ENCODE measurements around the gene COPA. TPM values are rescaled to one million over a fixed set of nuclear protein-coding genes. Genes with fewer than 3 reads are reported as not detected.
"Not testable (repeated sequence)": the region's sequence is repeated elsewhere in the genome, so short reads cannot be mapped to it uniquely, and the experiment has no call there.

The COPA gene
- total RNA-seq (100 to 1,000 TPM; 129 to 139 TPM), polyA plus RNA-seq (121 TPM)

- ChIA-PET POLR2A (no interaction called here), CTCF (interaction anchor here (0.6 to 1.7 kb wide), 2 partner anchors 12 to 200 kb away, joined by 4 to 5 read pairs; no protein-coding TSS in a partner anchor)
- Mint-ChIP-seq H3K4me1 (peaks cover 61 to 76% (median 71%) of the 10 kb centered on the region in 3 donors), H3K9me3 (no peaks in the 10 kb centered on the region), H3K4me3 (peak within 1 kb of the TSS; percentile 98 to 100 (median 100)), H3K36me3 (peaks cover 8 to 72% (median 12%) of the 10 kb centered on the region in 3 donors), H3K27me3 (peaks cover 0 to 4% of the 10 kb centered on the region in 2 donors), H3K27ac (peak within 1 kb of the TSS; percentile 96 to 100 (median 100))
- Histone ChIP-seq H3K9me3 (ENCODE audit: low read length) (no peaks in the 10 kb centered on the region), H3K27ac (ENCODE audit: low read depth, low read length) (peak within 1 kb of the TSS; percentile 97), H3K36me3 (ENCODE audit: insufficient read depth, low read length) (peaks cover 12% of the 10 kb centered on the region), H3K4me3 (ENCODE audit: low read length) (peak within 1 kb of the TSS; percentile 77), H3K4me1 (ENCODE audit: insufficient read depth, low read length) (peaks cover 22% of the 10 kb centered on the region), H3K27me3 (ENCODE audit: insufficient read depth, low read length, poor library complexity, severe bottlenecking) (no peaks in the 10 kb centered on the region)
- peak; percentile 84 to 95 (median 90) for DNase-seq
Observed at GRCh38 chr1:160342953-160343869, at the start of gene COPA, which contains the start of gene NCSTN. COPA (minus strand) TSS chr1:160343250; CDS start chr1:160343170, 80 bp downstream. NCSTN (plus strand) TSS chr1:160343383; CDS start chr1:160343397, 14 bp downstream.

GRCh38 chr1:160388406-160388805, 45.4 kb upstream of the COPA start:
- CTCF ChIA-PET = interaction anchor here (1.3 kb wide), 1 partner anchor 10 kb away, joined by 3 read pairs; no protein-coding TSS in a partner anchor

GRCh38 chr1:160384812-160385211, 41.8 kb upstream of the COPA start:
- H3K27ac Mint-ChIP-seq; H3K9me3 Mint-ChIP-seq; H3K4me1 ChIP-seq (ENCODE audit: insufficient read depth, low read length); CTCF ChIA-PET; POLR2A ChIA-PET; DNase-seq; H3K4me3 Mint-ChIP-seq; H3K4me1 Mint-ChIP-seq; H3K4me3 ChIP-seq (ENCODE audit: low read length); H3K27ac ChIP-seq (ENCODE audit: low read depth, low read length); H3K9me3 ChIP-seq (ENCODE audit: low read length); H3K27me3 ChIP-seq (ENCODE audit: insufficient read depth, low read length, poor library complexity, severe bottlenecking); H3K36me3 ChIP-seq (ENCODE audit: insufficient read depth, low read length): not testable (repeated sequence)
- Mint-ChIP-seq H3K36me3 (peaks cover 0 to 30% (median 2%) of the 10 kb centered on the region in 3 donors), H3K27me3 (peaks cover 7 to 12% of the 10 kb centered on the region in 2 donors)

More at GRCh38 chr1:160388406-160388805, 45.4 kb upstream of the COPA start:
- H3K9me3 ChIP-seq (ENCODE audit: low read length); H3K36me3 ChIP-seq (ENCODE audit: insufficient read depth, low read length); DNase-seq; POLR2A ChIA-PET; H3K27me3 ChIP-seq (ENCODE audit: insufficient read depth, low read length, poor library complexity, severe bottlenecking); H3K27ac ChIP-seq (ENCODE audit: low read depth, low read length); H3K9me3 Mint-ChIP-seq; H3K27ac Mint-ChIP-seq; H3K4me1 Mint-ChIP-seq; H3K4me1 ChIP-seq (ENCODE audit: insufficient read depth, low read length); H3K4me3 ChIP-seq (ENCODE audit: low read length); H3K4me3 Mint-ChIP-seq: not testable (repeated sequence)
- peaks cover 0 to 30% (median 2%) of the 10 kb centered on the region in 3 donors for H3K36me3 Mint-ChIP-seq
- H3K27me3 Mint-ChIP-seq = peaks cover 10 to 20% of the 10 kb centered on the region in 2 donors

GRCh38 chr1:160377585-160378206, 34.6 kb upstream of the COPA start:
- CTCF ChIA-PET = interaction anchor here (1.0 to 2.0 kb wide), 10 partner anchors 13 to 299 kb away, joined by 3 to 11 read pairs (median 5); partner anchors contain the start of genes IGSF8 and NHLH1
- no peak for DNase-seq
- no peak overlapping the region for H3K4me3 ChIP-seq (ENCODE audit: low read length)
- POLR2A ChIA-PET = no interaction called here
- H3K4me1 ChIP-seq (ENCODE audit: insufficient read depth, low read length) = peaks cover 10% of the 10 kb centered on the region
- no peak overlapping the region for H3K27ac ChIP-seq (ENCODE audit: low read depth, low read length)
- Mint-ChIP-seq H3K4me1 (peaks cover 13 to 14% (median 14%) of the 10 kb centered on the region in 3 donors), H3K9me3 (no peaks in the 10 kb centered on the region), H3K4me3 (no peak overlapping the region), H3K36me3 (no peaks in the 10 kb centered on the region), H3K27me3 (peaks cover 0 to 4% of the 10 kb centered on the region in 2 donors), H3K27ac (no peak overlapping the region)
- no peaks in the 10 kb centered on the region for H3K9me3 ChIP-seq (ENCODE audit: low read length)
- no peaks in the 10 kb centered on the region for H3K27me3 ChIP-seq (ENCODE audit: insufficient read depth, low read length, poor library complexity, severe bottlenecking)
- H3K36me3 ChIP-seq (ENCODE audit: insufficient read depth, low read length) = no peaks in the 10 kb centered on the region

GRCh38 chr1:160376525-160377131, 33.6 kb upstream of the COPA start:
- no peaks in the 10 kb centered on the region for H3K36me3 Mint-ChIP-seq
- no peaks in the 10 kb centered on the region for H3K27me3 ChIP-seq (ENCODE audit: insufficient read depth, low read length, poor library complexity, severe bottlenecking)
- peak in 2 of 5 donors; percentile 34 to 37 for DNase-seq
- CTCF ChIA-PET = interaction anchor here (0.8 to 2.0 kb wide), 14 partner anchors 9 to 298 kb away, joined by 3 to 11 read pairs (median 4); partner anchors contain the start of genes IGSF8, KCNJ9 and NHLH1
- H3K4me1 ChIP-seq (ENCODE audit: insufficient read depth, low read length) = peaks cover 10% of the 10 kb centered on the region
- H3K9me3 Mint-ChIP-seq = no peaks in the 10 kb centered on the region
- H3K9me3 ChIP-seq (ENCODE audit: low read length) = no peaks in the 10 kb centered on the region
- POLR2A ChIA-PET = no interaction called here
- H3K4me3 ChIP-seq (ENCODE audit: low read length) = no peak overlapping the region
- no peaks in the 10 kb centered on the region for H3K36me3 ChIP-seq (ENCODE audit: insufficient read depth, low read length)
- H3K4me3 Mint-ChIP-seq = peak overlapping the region in 2 of 7 donors; percentile 49 to 52
- H3K27me3 Mint-ChIP-seq = peaks cover 0 to 6% of the 10 kb centered on the region in 2 donors
- H3K27ac ChIP-seq (ENCODE audit: low read depth, low read length) = no peak overlapping the region
- peak overlapping the region in 2 of 8 donors; percentile 68 to 69 for H3K27ac Mint-ChIP-seq
- peaks cover 13 to 14% (median 14%) of the 10 kb centered on the region in 3 donors for H3K4me1 Mint-ChIP-seq

- H3K36me3 ChIP-seq (ENCODE audit: insufficient read depth, low read length) = no peaks in the 10 kb centered on the region
- no peaks in the 10 kb centered on the region for H3K27me3 ChIP-seq (ENCODE audit: insufficient read depth, low read length, poor library complexity, severe bottlenecking)
- no peak overlapping the region for H3K27ac ChIP-seq (ENCODE audit: low read depth, low read length)
- H3K4me3 ChIP-seq (ENCODE audit: low read length) = no peak overlapping the region
- H3K9me3 Mint-ChIP-seq = no peaks in the 10 kb centered on the region
- ChIA-PET POLR2A (no interaction called here), CTCF (interaction anchor here (0.8 to 2.0 kb wide), 12 partner anchors 8 to 297 kb away, joined by 3 to 11 read pairs (median 4); partner anchors contain the start of genes KCNJ9 and NHLH1)
- peaks cover 13 to 14% (median 14%) of the 10 kb centered on the region in 3 donors for H3K4me1 Mint-ChIP-seq
- H3K4me3 Mint-ChIP-seq = peak overlapping the region in 4 of 7 donors; percentile 34 to 52 (median 48)
- peak in 1 of 5 donors; percentile 1 for DNase-seq
- peaks cover 10% of the 10 kb centered on the region for H3K4me1 ChIP-seq (ENCODE audit: insufficient read depth, low read length)
- no peaks in the 10 kb centered on the region for H3K9me3 ChIP-seq (ENCODE audit: low read length)
- H3K27me3 Mint-ChIP-seq = peaks cover 0 to 6% of the 10 kb centered on the region in 2 donors
- H3K36me3 Mint-ChIP-seq = no peaks in the 10 kb centered on the region
- peak overlapping the region in 4 of 8 donors; percentile 4 to 61 (median 37) for H3K27ac Mint-ChIP-seq
Observed at GRCh38 chr1:160375788-160376524, 32.9 kb upstream of the COPA start.
